A673 (cell line): ENCODE measurements around the gene MEGF11. TPM values are rescaled to one million over a fixed set of nuclear protein-coding genes. Genes with fewer than 3 reads are reported as not detected.

ENCODE experiments used
- BruUV-seq: library from RNA; stranded (reverse); fragments of 400-500 nt; replicated peaks from 2 replicates; lab custom pipeline; 2021; lab: Mats Ljungman, UMichigan
- CTCF ChIA-PET: fragments of 300-600 bp; sonication (Branson Sonifier 250); formaldehyde crosslinking; loops from one replicate; lab custom pipeline; 2022; ENCODE audit warnings: antibody characterized with exemption; lab: Charles Lee
- POLR2A ChIA-PET: fragments of 300-600 bp; sonication (Branson Sonifier 250); formaldehyde crosslinking; loops from one replicate; lab custom pipeline; 2022; ENCODE audit warnings: antibody characterized with exemption; ENCODE audit not compliant: low non-redundant PET; lab: Charles Lee
- DNase-seq: peaks from one replicate; pipeline ENCODE4 v3.0.0-alpha.2; 2015; ENCODE audit warnings: low spot score
- H3K27ac ChIP-seq: fragments of 200-600 bp; sonication (generic); 2 replicates; pipeline ENCODE4 v1.5.1; 2016; ENCODE audit warnings: mixed run types, low read depth, mild to moderate bottlenecking, mixed read lengths, antibody characterized with exemption, low read length; ENCODE audit not compliant: poor library complexity, severe bottlenecking
- H3K27me3 ChIP-seq: fragments of 200-600 bp; sonication (generic); replicated peaks from 2 replicates; pipeline ENCODE4 v1.6.1; 2017; ENCODE audit warnings: mixed run types, low read depth, mild to moderate bottlenecking, mixed read lengths, antibody characterized with exemption, low read length; ENCODE audit not compliant: insufficient read depth, poor library complexity
- H3K36me3 ChIP-seq: fragments of 200-600 bp; sonication (generic); 2 replicates; pipeline ENCODE4 v1.6.1; 2016; ENCODE audit warnings: mixed run types, mild to moderate bottlenecking, mixed read lengths, antibody characterized with exemption, low read length; ENCODE audit not compliant: insufficient read depth, poor library complexity, severe bottlenecking
- H3K4me1 ChIP-seq: fragments of 200-600 bp; sonication (generic); 2 replicates; pipeline ENCODE4 v1.6.1; 2017; ENCODE audit warnings: mixed run types, mild to moderate bottlenecking, mixed read lengths, antibody characterized with exemption, low read length; ENCODE audit not compliant: insufficient read depth, poor library complexity, severe bottlenecking
- H3K4me3 ChIP-seq: fragments of 200-600 bp; sonication (generic); 2 replicates; pipeline ENCODE4 v1.5.1; 2016; ENCODE audit warnings: low read depth, mixed run types, mild to moderate bottlenecking, mixed read lengths, low read length; ENCODE audit not compliant: poor library complexity, severe bottlenecking
- H3K9me3 ChIP-seq: fragments of 200-600 bp; sonication (generic); 2 replicates; pipeline ENCODE4 v1.6.1; 2016; ENCODE audit warnings: mixed run types, low read depth, mild to moderate bottlenecking, mixed read lengths, antibody characterized with exemption, low read length; ENCODE audit not compliant: poor library complexity, severe bottlenecking
- CTCF ChIP-seq: fragments of 300-800, 200-600 bp; sonication (generic); conservative IDR thresholded peaks from 2 replicates; pipeline ENCODE4 v1.5.1; 2017; ENCODE audit warnings: low read depth, mild to moderate bottlenecking, antibody characterized with exemption, low read length, moderate library complexity, mixed read lengths
- EZH2 ChIP-seq: fragments of 200-600 bp; sonication (generic); IDR thresholded peaks from 2 replicates; pipeline ENCODE4 v1.6.1; 2017; ENCODE audit warnings: borderline replicate concordance, low read depth, mild to moderate bottlenecking, mixed read lengths, antibody characterized with exemption, low read length; ENCODE audit not compliant: poor library complexity, severe bottlenecking
- intact Hi-C: fragments of 100-400 bp; cut with micrococcal nuclease; formaldehyde crosslinking; loops from one replicate; pipeline ENCODE4 v1.10.0; 2022; ENCODE audit not compliant: unreplicated experiment
- total RNA-seq: library from RNA; stranded (reverse); gene quantifications from 2 replicates; pipeline ENCODE4 v1.2.3, GENCODE V29; 2021

MEGF11 gene
- total RNA-seq, 1 experiment from 2014 or later = 0.43 TPM

- ChIA-PET CTCF (no interaction called here), POLR2A (no interaction called here)
- Histone ChIP-seq H3K36me3 (no peaks in the 10 kb centered on the region), H3K27me3 (peaks cover 14% of the 10 kb centered on the region), H3K27ac (no peak overlapping the region), H3K9me3 (no peaks in the 10 kb centered on the region), H3K4me3 (no peak overlapping the region), H3K4me1 (no peaks in the 10 kb centered on the region)
- no peak for TF ChIP-seq EZH2
- no peak for TF ChIP-seq CTCF
- intact Hi-C loops = no loop called here
- BruUV-seq = no TSS peak
- DNase-seq = no peak
Measured at GRCh38 chr15:66049353-66049752, 204.2 kb downstream of the MEGF11 start.

- no peak overlapping the region for H3K4me3 ChIP-seq
- POLR2A ChIA-PET = no interaction called here
- no TSS peak for BruUV-seq
- no peaks in the 10 kb centered on the region for H3K4me1 ChIP-seq
- H3K27me3 ChIP-seq = peaks cover 24% of the 10 kb centered on the region
- TF ChIP-seq EZH2 (no peak), CTCF (no peak)
- H3K36me3 ChIP-seq = no peaks in the 10 kb centered on the region
- no peak overlapping the region for H3K27ac ChIP-seq
- intact Hi-C loops = no loop called here
- no peaks in the 10 kb centered on the region for H3K9me3 ChIP-seq
- CTCF ChIA-PET = no interaction called here
- DNase-seq = no peak
Measured at GRCh38 chr15:66047321-66048024, 206.1 kb downstream of the MEGF11 start.

- H3K27ac ChIP-seq = no peak overlapping the region
- H3K4me3 ChIP-seq = no peak overlapping the region
- TF ChIP-seq EZH2 (no peak), CTCF (no peak)
- peaks cover 25% of the 10 kb centered on the region for H3K27me3 ChIP-seq
- no peaks in the 10 kb centered on the region for H3K36me3 ChIP-seq
- no TSS peak for BruUV-seq
- POLR2A ChIA-PET = no interaction called here
- CTCF ChIA-PET = no interaction called here
- H3K9me3 ChIP-seq = no peaks in the 10 kb centered on the region
- no peaks in the 10 kb centered on the region for H3K4me1 ChIP-seq
- intact Hi-C loops = no loop called here
- DNase-seq = no peak
Measured at GRCh38 chr15:66046751-66047150, 206.8 kb downstream of the MEGF11 start.
